SK-N-SH (cell line): ENCODE data around the gene ASAP2. TPM values are rescaled to one million over a fixed set of nuclear protein-coding genes. Genes with fewer than 3 reads are reported as not detected.

Experiments
- CTCF ChIA-PET: fragments of 300-600, 350-600 bp; formaldehyde crosslinking; extraction: SDS; loops from one replicate; lab custom pipeline; 2021; lab: Yijun Ruan, JAX
- POLR2A ChIA-PET: fragments of 350-600 bp; sonication (Branson Sonifier 250); formaldehyde crosslinking; extraction: SDS; loops from one replicate; lab custom pipeline; 2020; ENCODE audit warnings: antibody characterized with exemption, inconsistent platforms; lab: Yijun Ruan, JAX
- DNase-seq: peaks from one replicate; pipeline ENCODE4 v3.0.0; 2012
- H2AFZ ChIP-seq: fragments of 200-600 bp; sonication (generic); 2 replicates; pipeline ENCODE4 v1.8.1; 2016; ENCODE audit warnings: antibody characterized with exemption, mild to moderate bottlenecking, low read depth
- H3F3A ChIP-seq: fragments of 200-600 bp; sonication (generic); replicated peaks from 2 replicates; pipeline ENCODE3; 2016; ENCODE audit warnings: antibody characterized with exemption, mild to moderate bottlenecking; ENCODE audit not compliant: insufficient read depth
- H3K27ac ChIP-seq, 2 experiments: fragments of 200-500 bp in 1 of 2; fragments of 200-600 bp in 1 of 2; sonication (Bioruptor generic) in 1 of 2; sonication (generic), shearing (Covaris generic) in 1 of 2; 2 replicates each; pipeline versions ENCODE4 v1.5.1 to v1.6.1; 2014 to 2016; ENCODE audit warnings: low read depth in 2 of 2, inconsistent platforms in 1 of 2, low read length in 1 of 2, mild to moderate bottlenecking in 1 of 2, mixed read lengths in 1 of 2
- H3K27me3 ChIP-seq: fragments of 200-600 bp; sonication (generic), shearing (Covaris generic); 2 replicates; pipeline ENCODE4 v1.6.1; 2016; ENCODE audit warnings: mixed run types; ENCODE audit not compliant: insufficient read depth
- H3K36me3 ChIP-seq, 2 experiments: fragments of 200-500 bp in 1 of 2; fragments of 200-600 bp in 1 of 2; sonication (Bioruptor generic) in 1 of 2; sonication (generic) in 1 of 2; replicated peaks in 1 of 2; 2 replicates each; pipeline versions ENCODE3 to v1.5.1; 2014 to 2016; ENCODE audit warnings: low read length in 1 of 2, mild to moderate bottlenecking in 1 of 2; ENCODE audit not compliant: insufficient read depth in 2 of 2, control insufficient read depth in 1 of 2
- H3K4me1 ChIP-seq, 2 experiments: fragments of 200-500 bp in 1 of 2; fragments of 200-600 bp in 1 of 2; sonication (Bioruptor generic) in 1 of 2; sonication (generic), shearing (Covaris generic) in 1 of 2; 2 replicates each; pipeline versions ENCODE4 v1.5.1 to v1.6.1; 2014 to 2016; ENCODE audit warnings: low read depth in 1 of 2, low read length in 1 of 2, mixed run types in 1 of 2; ENCODE audit not compliant: insufficient read depth in 2 of 2, control insufficient read depth in 1 of 2
- H3K4me2 ChIP-seq: fragments of 200-600 bp; sonication (generic), shearing (Covaris generic); 2 replicates; pipeline ENCODE4 v1.6.1; 2017; ENCODE audit warnings: mixed run types
- H3K4me3 ChIP-seq, 2 experiments: fragments of 200-500 bp in 1 of 2; fragments of 200-600 bp in 1 of 2; sonication (Bioruptor generic) in 1 of 2; sonication (generic), shearing (Covaris generic) in 1 of 2; 2 replicates each; pipeline versions ENCODE4 v1.5.1 to v1.8.1; 2014 to 2016; ENCODE audit warnings: low read depth in 2 of 2, inconsistent platforms in 1 of 2, low read length in 1 of 2, mild to moderate bottlenecking in 1 of 2, mixed read lengths in 1 of 2, moderate library complexity in 1 of 2
- H3K79me2 ChIP-seq: fragments of 200-600 bp; sonication (generic); 2 replicates; pipeline ENCODE4 v1.8.1; 2017; ENCODE audit warnings: mild to moderate bottlenecking; ENCODE audit not compliant: insufficient read depth
- H3K9ac ChIP-seq: fragments of 200-600 bp; sonication (generic); 2 replicates; pipeline ENCODE4 v1.6.1; 2017; ENCODE audit warnings: mixed run types
- H3K9me2 ChIP-seq: fragments of 200-600 bp; sonication (generic); 2 replicates; pipeline ENCODE4 v1.6.1; 2017; ENCODE audit warnings: mixed run types
- H3K9me3 ChIP-seq: fragments of 200-600 bp; sonication (generic); 2 replicates; pipeline ENCODE4 v1.6.1; 2017; ENCODE audit warnings: mixed run types, mild to moderate bottlenecking, moderate library complexity
- H4K20me1 ChIP-seq: fragments of 200-600 bp; sonication (generic); 2 replicates; pipeline ENCODE4 v1.6.1; 2017; ENCODE audit warnings: mild to moderate bottlenecking, mixed run types; ENCODE audit not compliant: insufficient read depth
- CHD2 ChIP-seq: fragments of 150-350 bp; IDR thresholded peaks from 2 replicates; pipeline ENCODE4 v1.6.1; 2018; ENCODE audit warnings: low read length; ENCODE audit not compliant: partially characterized antibody
- FOXM1 ChIP-seq: IDR thresholded peaks from 2 replicates; pipeline ENCODE4 v1.4.0; 2012; ENCODE audit warnings: low read depth, mild to moderate bottlenecking
- GATA2 ChIP-seq: sonication (generic); formaldehyde crosslinking; IDR thresholded peaks from 2 replicates; pipeline ENCODE4 v1.5.0; 2020; ENCODE audit warnings: mild to moderate bottlenecking, missing genetic modification reagents
- MXI1 ChIP-seq: IDR thresholded peaks from 2 replicates; pipeline ENCODE4 v1.6.1; 2012; ENCODE audit warnings: mild to moderate bottlenecking, low read depth, low read length, improper control_type of control experiment
- NRF1 ChIP-seq: IDR thresholded peaks from 2 replicates; pipeline ENCODE4 v1.6.1; 2012; ENCODE audit warnings: low read depth, mild to moderate bottlenecking, low read length
- POLR2AphosphoS5 ChIP-seq: IDR thresholded peaks from 2 replicates; pipeline ENCODE4 v1.6.1; 2012; ENCODE audit warnings: low read depth, low read length
- RCOR1 ChIP-seq: fragments of 150-350 bp; IDR thresholded peaks from 2 replicates; pipeline ENCODE4 v1.6.1; 2017; ENCODE audit warnings: antibody characterized with exemption, low read length
- RFX5 ChIP-seq: IDR thresholded peaks from 2 replicates; pipeline ENCODE4 v1.6.1; 2012; ENCODE audit warnings: mild to moderate bottlenecking, improper control_type of control experiment, low read length
- SIN3A ChIP-seq: IDR thresholded peaks from 2 replicates; pipeline ENCODE4 v1.6.1; 2012; ENCODE audit warnings: low read depth, mild to moderate bottlenecking, low read length, moderate library complexity, borderline replicate concordance
- TCF12 ChIP-seq: IDR thresholded peaks from 2 replicates; pipeline ENCODE4 v1.4.0; 2012
- YY1 ChIP-seq: IDR thresholded peaks from 2 replicates; pipeline ENCODE4 v1.4.0; 2012; ENCODE audit warnings: low read depth, mild to moderate bottlenecking
- WGBS: methylation state at CpG from one replicate; pipeline ENCODE4 v1.1.6; 2017; ENCODE audit warnings: low lambda C conversion rate; 5-methylcytosine and 5-hydroxymethylcytosine counted together
- polyA plus RNA-seq, 3 experiments: library from polyadenylated mRNA; depleted of rRNA; stranded (reverse); fragments of >200 nt; gene quantifications; 2 replicates each; pipeline ENCODE4 v1.2.3, GENCODE V29; 2012
- TF ChIP-seq, protein P1 (sequence below): IDR thresholded peaks from 2 replicates; pipeline ENCODE4 v1.4.0; 2012; ENCODE audit warnings: low read depth, borderline replicate concordance
- TF ChIP-seq, protein P2 (sequence below): IDR thresholded peaks from 2 replicates; pipeline ENCODE4 v1.6.1; 2012; ENCODE audit warnings: mild to moderate bottlenecking, low read depth, low read length, moderate library complexity
- TF ChIP-seq, protein P3 (sequence below): fragments of 150-350 bp; IDR thresholded peaks from 2 replicates; pipeline ENCODE4 v1.6.1; 2016; ENCODE audit warnings: mild to moderate bottlenecking, low read depth, low read length
- TF ChIP-seq, protein P4 (sequence below): fragments of 150-350 bp; IDR thresholded peaks from 2 replicates; pipeline ENCODE4 v1.6.1; 2017; ENCODE audit warnings: antibody characterized with exemption, low read length, low read depth, borderline replicate concordance
- TF ChIP-seq, protein P5 (sequence below): IDR thresholded peaks from 2 replicates; pipeline ENCODE4 v1.4.0; 2012; ENCODE audit warnings: low read depth
- TF ChIP-seq, protein P6 (sequence below): IDR thresholded peaks from 2 replicates; pipeline ENCODE4 v1.4.0; 2012; ENCODE audit warnings: low read depth, borderline replicate concordance

The ASAP2 gene
- polyA plus RNA-seq, 1 of the 3 experiments (the other 2 are of a cell fraction), result 37.9 TPM

DNA sequence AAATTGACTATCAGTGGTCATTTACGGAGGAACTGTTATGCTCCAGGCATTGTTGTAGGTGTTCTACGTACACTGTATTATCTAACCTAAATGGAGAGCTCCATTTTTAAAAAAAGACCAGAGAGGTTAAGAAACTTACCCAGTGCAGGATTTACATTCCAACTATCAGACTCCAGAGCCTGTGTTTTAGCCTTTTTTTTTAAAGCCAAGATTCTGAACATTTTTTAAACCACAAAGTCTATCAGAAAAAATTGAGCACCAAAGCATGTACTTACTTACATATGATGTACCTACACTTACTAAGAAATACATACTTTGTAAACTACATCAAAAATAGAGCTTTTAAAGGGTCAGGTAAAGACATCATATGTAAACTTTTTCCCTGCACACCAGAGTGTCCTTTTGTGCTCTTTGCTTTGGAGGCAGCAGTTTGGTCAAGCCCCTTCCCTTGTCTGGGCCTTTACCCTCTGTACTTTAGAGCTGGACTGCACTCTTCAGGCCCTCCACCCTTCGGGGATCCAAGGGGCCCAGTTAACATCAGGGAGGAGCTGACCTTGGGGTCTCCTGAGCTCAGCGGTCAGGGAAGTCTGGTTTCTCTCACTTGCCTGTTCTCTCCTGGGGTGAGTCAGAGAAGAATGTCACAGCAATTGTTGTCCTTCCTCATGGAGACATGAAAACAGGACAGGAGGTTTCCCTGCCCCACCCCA lies 158.3 kb downstream of the ASAP2 start:
- H3F3A ChIP-seq, result peaks cover 9% of the 10 kb centered on the region
- no peaks in the 10 kb centered on the region; a peak in 1 of 4 replicates for H3K4me1 ChIP-seq
- TF ChIP-seq TCF12, result peak; percentile 65
- TF ChIP-seq SIN3A, result no peak
- TF ChIP-seq POLR2AphosphoS5, result peak; percentile 7
- H3K27ac ChIP-seq, result 0 out of 4 replicates have a peak overlapping the region, but pooled peaks have one; percentile 4 to 5
- no peak overlapping the region for H2AFZ ChIP-seq
- H3K79me2 ChIP-seq, result peaks cover 18% of the 10 kb centered on the region; the same call in 1 of the 2 replicates
- H4K20me1 ChIP-seq, result no peaks in the 10 kb centered on the region
- no peak overlapping the region for H3K9ac ChIP-seq
- ChIA-PET POLR2A (no interaction called here), CTCF (interaction anchor here (0.7 to 7.5 kb wide), 6 partner anchors 10 to 223 kb away, joined by 3 to 43 read pairs (median 4); no protein-coding TSS in a partner anchor)
- H3K36me3 ChIP-seq, result peaks cover 43 to 64% of the 10 kb centered on the region in 2 experiments
- no peak for DNase-seq
- no peak overlapping the region for H3K4me3 ChIP-seq
- no peak overlapping the region for H3K4me2 ChIP-seq
- H3K9me3 ChIP-seq, result no peaks in the 10 kb centered on the region
- H3K27me3 ChIP-seq, result no peaks in the 10 kb centered on the region
- WGBS, result 82% methylated on average over 4 of the region's 4 CpGs
- H3K9me2 ChIP-seq, result no peaks in the 10 kb centered on the region

DNA sequence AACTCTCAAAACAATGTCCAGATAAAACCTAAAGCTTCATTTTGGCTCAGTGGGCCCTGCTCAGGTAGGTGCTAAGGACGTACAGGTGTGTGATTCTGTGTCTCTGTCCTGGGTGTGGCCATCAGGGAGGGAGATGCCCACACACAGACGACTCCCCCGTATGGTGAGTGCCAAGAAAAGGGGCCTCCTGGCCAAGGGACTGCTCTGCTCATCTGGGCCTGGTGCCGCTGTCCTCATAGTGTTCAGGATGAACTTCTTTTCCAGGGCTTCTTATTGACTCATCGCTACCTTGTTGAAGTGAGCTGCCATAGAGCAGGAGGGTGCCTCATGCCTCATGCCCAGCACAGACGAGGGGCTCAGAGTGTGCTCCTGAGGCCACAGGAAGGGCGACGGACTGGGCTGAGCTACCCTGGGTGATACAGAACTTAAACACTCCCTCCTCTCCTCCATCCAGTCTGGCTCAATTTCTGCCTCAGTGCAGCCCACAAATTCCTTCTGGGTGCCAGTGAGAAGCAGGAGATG lies 158.9 kb downstream of the ASAP2 start:
- peaks cover 43 to 59% of the 10 kb centered on the region in 2 experiments for H3K36me3 ChIP-seq
- peaks cover 5% of the 10 kb centered on the region for H3F3A ChIP-seq
- POLR2A ChIA-PET, result no interaction called here
- H3K79me2 ChIP-seq, result peaks cover 18% of the 10 kb centered on the region; the same call in 1 of the 2 replicates
- DNase-seq, result no peak
- no peaks in the 10 kb centered on the region for H4K20me1 ChIP-seq
- 98% methylated on average over 6 of the region's 8 CpGs for WGBS
- H3K4me2 ChIP-seq, result no peak overlapping the region
- no peaks in the 10 kb centered on the region for H3K27me3 ChIP-seq
- no peak overlapping the region for H3K9ac ChIP-seq
- H3K9me2 ChIP-seq, result no peaks in the 10 kb centered on the region
- no peaks in the 10 kb centered on the region for H3K9me3 ChIP-seq
- H3K27ac ChIP-seq, result 0 out of 4 replicates have a peak overlapping the region, but pooled peaks of 1 of the 2 experiments have one; percentile 4
- H2AFZ ChIP-seq, result no peak overlapping the region
- H3K4me1 ChIP-seq, result peaks cover 0 to 3% of the 10 kb centered on the region in 2 experiments; a peak in 1 of 4 replicates
- CTCF ChIA-PET, result interaction anchor here (1.2 to 7.5 kb wide), 3 partner anchors 160 to 226 kb away, joined by 3 to 43 read pairs (median 4); no protein-coding TSS in a partner anchor
- H3K4me3 ChIP-seq, result no peak overlapping the region
- TF ChIP-seq FOXM1 (no peak), RFX5 (no peak), YY1 (no peak), RCOR1 (no peak), NRF1 (no peak), CHD2 (no peak), GATA2 (no peak), MXI1 (no peak)
- TF ChIP-seq, protein P1, sequence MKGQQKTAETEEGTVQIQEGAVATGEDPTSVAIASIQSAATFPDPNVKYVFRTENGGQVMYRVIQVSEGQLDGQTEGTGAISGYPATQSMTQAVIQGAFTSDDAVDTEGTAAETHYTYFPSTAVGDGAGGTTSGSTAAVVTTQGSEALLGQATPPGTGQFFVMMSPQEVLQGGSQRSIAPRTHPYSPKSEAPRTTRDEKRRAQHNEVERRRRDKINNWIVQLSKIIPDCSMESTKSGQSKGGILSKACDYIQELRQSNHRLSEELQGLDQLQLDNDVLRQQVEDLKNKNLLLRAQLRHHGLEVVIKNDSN, result no peak
- TF ChIP-seq, protein P2, sequence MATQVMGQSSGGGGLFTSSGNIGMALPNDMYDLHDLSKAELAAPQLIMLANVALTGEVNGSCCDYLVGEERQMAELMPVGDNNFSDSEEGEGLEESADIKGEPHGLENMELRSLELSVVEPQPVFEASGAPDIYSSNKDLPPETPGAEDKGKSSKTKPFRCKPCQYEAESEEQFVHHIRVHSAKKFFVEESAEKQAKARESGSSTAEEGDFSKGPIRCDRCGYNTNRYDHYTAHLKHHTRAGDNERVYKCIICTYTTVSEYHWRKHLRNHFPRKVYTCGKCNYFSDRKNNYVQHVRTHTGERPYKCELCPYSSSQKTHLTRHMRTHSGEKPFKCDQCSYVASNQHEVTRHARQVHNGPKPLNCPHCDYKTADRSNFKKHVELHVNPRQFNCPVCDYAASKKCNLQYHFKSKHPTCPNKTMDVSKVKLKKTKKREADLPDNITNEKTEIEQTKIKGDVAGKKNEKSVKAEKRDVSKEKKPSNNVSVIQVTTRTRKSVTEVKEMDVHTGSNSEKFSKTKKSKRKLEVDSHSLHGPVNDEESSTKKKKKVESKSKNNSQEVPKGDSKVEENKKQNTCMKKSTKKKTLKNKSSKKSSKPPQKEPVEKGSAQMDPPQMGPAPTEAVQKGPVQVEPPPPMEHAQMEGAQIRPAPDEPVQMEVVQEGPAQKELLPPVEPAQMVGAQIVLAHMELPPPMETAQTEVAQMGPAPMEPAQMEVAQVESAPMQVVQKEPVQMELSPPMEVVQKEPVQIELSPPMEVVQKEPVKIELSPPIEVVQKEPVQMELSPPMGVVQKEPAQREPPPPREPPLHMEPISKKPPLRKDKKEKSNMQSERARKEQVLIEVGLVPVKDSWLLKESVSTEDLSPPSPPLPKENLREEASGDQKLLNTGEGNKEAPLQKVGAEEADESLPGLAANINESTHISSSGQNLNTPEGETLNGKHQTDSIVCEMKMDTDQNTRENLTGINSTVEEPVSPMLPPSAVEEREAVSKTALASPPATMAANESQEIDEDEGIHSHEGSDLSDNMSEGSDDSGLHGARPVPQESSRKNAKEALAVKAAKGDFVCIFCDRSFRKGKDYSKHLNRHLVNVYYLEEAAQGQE, result no peak
- TF ChIP-seq, protein P3, sequence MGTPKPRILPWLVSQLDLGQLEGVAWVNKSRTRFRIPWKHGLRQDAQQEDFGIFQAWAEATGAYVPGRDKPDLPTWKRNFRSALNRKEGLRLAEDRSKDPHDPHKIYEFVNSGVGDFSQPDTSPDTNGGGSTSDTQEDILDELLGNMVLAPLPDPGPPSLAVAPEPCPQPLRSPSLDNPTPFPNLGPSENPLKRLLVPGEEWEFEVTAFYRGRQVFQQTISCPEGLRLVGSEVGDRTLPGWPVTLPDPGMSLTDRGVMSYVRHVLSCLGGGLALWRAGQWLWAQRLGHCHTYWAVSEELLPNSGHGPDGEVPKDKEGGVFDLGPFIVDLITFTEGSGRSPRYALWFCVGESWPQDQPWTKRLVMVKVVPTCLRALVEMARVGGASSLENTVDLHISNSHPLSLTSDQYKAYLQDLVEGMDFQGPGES, result no peak
- TF ChIP-seq, protein P4, sequence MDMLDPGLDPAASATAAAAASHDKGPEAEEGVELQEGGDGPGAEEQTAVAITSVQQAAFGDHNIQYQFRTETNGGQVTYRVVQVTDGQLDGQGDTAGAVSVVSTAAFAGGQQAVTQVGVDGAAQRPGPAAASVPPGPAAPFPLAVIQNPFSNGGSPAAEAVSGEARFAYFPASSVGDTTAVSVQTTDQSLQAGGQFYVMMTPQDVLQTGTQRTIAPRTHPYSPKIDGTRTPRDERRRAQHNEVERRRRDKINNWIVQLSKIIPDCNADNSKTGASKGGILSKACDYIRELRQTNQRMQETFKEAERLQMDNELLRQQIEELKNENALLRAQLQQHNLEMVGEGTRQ, result no peak
- TF ChIP-seq, protein P5, sequence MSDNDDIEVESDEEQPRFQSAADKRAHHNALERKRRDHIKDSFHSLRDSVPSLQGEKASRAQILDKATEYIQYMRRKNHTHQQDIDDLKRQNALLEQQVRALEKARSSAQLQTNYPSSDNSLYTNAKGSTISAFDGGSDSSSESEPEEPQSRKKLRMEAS, result no peak
- TF ChIP-seq, protein P6, sequence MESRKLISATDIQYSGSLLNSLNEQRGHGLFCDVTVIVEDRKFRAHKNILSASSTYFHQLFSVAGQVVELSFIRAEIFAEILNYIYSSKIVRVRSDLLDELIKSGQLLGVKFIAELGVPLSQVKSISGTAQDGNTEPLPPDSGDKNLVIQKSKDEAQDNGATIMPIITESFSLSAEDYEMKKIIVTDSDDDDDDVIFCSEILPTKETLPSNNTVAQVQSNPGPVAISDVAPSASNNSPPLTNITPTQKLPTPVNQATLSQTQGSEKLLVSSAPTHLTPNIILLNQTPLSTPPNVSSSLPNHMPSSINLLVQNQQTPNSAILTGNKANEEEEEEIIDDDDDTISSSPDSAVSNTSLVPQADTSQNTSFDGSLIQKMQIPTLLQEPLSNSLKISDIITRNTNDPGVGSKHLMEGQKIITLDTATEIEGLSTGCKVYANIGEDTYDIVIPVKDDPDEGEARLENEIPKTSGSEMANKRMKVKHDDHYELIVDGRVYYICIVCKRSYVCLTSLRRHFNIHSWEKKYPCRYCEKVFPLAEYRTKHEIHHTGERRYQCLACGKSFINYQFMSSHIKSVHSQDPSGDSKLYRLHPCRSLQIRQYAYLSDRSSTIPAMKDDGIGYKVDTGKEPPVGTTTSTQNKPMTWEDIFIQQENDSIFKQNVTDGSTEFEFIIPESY, result no peak
